Dedifferentiated amniotic fluid mesenchymal stem cell (primary cell): ENCODE results near the gene ATIC.

Experiments used
- DNase-seq: peaks from one replicate; pipeline ENCODE4 v3.0.0-alpha.2; 2016; ENCODE audit errors: extremely low spot score

ATIC gene

GRCh38 chr2:215361211-215361875 lies 49.5 kb downstream of the ATIC start:
- no peak for DNase-seq

DNA sequence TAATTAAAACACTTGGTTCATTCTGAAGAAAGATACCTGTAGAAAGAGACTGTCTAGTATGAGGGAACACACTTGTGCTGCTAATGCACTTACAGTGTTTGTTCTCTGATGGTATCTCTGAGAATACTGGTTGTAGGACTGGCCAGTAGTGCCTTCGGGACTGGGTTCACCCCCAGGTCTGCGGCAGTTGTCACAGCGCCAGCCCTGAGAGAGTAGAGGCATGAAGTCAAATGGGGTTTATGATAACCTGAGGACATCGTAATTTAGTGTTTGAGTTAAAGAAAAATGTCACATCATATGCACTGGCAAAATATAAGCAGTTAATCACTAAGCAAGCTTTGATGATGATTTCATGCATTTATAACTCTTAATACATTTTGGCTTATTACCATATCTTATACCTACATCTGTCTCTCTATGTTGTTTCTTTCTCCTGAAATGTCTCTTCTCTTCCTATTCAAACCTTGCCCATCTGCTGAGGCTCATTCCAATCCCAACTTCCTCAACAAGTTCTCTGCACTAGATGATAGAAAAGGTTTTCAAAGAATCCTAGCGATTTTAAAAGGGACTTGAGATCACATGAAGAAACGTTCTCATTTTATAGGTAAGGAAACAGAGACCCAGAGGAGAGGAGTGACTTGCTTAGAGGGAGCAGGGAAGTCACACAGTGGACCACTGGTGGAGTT lies 50.2 kb downstream of the ATIC start:
- no peak for DNase-seq

- no peak for DNase-seq
These were observed 50.7 kb downstream of the ATIC start for GRCh38 chr2:215362562-215362904.

DNA sequence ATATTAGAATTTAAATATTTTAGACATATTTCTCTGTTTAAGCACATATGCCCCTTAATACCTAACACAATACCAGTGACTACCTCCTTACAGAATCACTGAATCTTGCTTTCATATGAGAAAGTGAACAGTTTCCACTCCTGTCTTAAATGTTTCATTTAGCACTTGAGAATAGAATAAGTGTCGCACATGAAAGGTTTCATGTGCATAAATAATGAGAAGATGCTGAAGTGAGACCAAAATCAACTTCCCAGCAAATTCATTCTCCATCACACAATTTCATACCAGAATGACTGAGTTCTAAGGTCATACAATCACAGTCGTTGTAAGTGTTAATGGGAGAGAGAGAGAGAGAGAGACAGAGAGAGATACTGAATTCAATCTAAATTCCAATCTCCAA lies 51.2 kb downstream of the ATIC start:
- DNase-seq: no peak

DNA sequence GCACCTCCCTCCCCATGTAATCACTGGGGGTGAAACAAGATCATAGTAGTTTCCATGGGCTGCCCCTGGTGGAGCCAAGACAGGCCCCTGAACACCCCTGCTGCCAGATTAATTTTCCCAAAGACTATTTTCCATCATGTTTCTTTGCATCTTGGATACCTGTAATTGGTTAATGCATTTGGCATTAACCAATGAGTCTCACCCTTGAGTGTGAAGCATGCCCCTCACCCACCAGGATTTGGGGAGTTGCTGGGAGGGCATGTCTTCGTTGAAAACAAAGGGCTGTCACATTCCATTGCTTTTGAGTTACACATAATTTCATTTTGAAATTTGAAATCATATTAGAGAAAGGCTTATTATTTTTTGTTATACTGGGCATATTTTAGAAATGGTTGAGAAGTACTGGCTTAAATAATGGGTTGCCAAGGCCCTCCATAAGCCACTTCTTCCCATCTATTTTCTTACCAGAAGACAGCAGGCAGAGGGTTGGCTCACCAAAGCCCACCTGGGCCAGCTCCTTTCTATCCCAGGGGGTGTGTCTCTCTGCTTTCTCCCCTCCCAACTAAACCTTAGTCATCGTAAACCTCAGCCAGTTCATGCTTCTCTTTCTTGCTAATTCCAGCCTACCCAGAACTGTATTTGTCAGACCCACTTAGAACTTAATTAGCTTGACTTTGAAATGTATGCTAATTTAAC lies 51.8 kb downstream of the ATIC start:
- no peak for DNase-seq

GRCh38 chr2:215364157-215365155 lies 52.6 kb downstream of the ATIC start:
- no peak for DNase-seq

- DNase-seq: no peak
These were observed 53.4 kb downstream of the ATIC start for GRCh38 chr2:215365184-215365658.

DNA sequence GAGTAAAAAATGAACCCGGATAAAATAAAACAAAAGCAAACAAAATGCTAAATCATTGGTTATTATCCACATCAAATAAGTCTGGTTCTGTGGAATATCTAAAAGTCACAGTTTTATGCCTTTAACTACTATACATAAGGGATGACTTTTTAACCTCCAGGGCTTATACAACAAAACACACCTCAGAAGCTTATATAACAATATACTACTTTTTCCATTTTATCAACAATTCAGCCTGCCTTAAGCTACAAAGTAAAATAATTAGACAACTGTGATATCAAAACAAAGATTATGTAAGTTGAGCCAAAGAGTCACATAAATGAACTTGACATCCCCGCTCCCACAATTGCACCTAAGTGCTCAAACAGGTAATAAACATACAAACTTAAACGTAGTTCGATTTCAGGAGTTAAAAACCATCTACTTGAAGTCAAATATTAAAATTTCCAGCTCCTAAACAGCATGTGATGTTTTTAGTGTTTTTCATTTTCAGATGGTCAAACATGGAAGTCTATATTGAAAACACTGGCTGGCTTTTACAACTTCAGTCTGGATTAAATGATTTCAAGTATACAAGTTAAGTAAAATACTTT lies 54.7 kb downstream of the ATIC start:
- DNase-seq: no peak

DNA sequence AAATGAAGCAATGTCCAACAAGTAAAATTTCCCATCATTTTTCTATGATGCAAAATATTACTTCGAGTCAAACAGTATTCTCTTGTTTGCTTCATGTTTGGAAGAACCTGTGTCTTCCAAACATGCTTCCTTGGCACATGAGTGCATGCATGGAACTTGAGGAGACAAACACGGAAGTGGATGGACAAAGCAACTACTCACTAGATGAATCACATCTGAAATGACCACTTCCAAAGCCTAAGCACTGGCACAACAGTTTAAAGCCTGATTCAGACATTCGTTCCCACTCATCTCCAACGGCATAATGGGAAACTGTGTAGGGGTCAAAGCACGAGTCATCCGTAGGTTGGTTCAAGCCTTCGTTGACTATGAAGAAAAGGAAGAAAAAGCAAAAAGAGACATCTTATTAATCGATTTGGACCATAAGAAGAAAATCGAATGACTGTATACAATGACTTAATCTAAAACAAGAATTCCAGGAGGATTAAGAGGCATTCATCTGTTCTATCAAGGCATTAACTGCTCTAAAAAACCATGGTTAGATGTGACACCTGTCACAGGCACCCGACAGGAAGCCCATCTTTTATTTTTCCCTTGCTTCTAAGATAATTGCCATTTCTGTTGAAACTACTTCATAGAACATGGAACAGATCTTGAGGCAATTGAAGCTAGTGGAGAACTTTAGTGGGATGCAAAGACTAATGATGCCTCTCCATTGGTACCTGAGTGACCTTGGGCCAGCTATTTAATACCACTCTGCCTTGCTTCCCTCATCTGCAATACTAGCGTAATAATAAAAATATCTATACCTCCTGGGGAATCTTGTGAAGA lies 56.0 kb downstream of the ATIC start:
- peak; percentile 29 for DNase-seq

DNA sequence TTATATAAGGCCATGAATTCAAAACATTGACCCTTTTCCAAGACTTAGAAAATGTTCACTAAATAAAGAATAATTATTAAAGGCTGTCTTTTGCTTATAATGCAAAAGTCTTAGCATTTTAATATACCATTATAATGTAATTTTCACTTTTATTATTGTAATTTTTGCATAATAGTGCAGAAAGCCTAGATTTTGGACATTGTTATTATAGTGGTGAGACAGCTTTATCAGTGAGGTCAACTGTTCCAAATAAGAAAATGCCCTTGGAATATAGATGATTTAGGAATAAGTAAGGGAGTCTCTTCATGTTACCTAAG lies 56.6 kb downstream of the ATIC start:
- no peak for DNase-seq

DNA sequence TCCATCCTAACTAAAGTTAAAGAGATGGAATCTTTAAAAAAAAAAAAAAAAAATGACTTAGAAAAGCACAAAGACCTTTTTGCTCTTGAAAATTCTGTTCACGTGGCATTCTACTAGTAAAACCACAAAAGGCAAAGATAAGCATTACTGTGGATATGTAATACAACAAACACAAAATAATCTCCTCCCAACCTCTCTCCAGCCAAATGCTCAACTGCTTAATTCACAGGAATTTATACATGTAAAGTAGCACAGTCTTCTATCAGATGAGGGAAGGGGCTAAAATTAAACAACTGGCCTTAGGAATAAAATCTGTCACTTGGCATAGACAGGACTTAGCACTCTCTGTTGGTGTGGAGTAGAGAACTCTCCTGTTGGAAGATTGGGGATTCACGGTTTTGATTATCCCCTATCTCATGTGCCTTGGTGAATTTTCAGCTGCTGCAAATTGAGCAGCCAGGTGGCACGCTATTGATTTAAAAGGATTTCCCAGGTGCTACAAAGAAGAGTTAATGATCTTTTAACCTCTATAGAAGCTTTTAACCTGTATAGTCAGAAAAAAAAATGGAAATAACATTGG lies 57.4 kb downstream of the ATIC start:
- no peak for DNase-seq

DNA sequence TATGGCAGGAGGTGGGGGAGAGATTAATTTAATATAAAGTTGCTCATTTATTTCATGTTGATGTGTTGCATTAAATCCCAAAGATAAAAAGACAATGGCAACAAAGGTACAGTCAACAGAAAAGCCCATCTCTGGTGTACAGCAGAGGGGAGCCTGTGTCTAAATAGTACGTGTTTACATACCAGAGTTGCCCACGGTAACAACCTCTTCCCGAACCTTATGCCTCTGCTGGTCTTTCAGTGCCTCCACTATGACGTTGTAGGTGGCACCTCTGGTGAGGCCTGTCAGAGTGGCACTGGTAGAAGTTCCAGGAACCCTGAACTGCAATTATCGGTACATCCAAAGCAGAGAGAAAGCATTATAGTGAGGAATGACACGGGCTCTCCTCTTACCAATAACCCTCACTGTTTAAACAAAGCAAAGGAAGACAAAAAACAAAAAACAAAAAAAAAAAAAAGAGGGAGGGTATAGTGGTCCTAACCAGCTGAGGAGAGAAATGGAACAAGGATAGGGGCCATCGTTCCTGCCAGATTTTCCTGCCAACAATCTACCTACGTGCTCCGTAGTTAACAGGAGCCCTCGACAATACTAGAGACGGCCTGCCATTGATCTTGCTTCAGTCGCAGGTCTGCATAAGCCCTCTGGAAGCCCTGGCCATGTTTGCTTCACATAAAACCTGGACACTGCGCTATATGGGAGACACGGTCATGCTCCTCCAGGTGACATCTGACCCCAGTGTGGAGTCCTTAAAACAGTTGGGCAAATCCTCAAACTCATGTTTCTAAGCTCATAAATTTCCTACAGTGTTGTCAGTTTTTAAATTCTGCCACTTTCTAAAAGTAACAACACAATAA lies 58.5 kb downstream of the ATIC start:
- no peak for DNase-seq

- no peak for DNase-seq
These were observed 60.3 kb downstream of the ATIC start for GRCh38 chr2:215371915-215372897.

DNA sequence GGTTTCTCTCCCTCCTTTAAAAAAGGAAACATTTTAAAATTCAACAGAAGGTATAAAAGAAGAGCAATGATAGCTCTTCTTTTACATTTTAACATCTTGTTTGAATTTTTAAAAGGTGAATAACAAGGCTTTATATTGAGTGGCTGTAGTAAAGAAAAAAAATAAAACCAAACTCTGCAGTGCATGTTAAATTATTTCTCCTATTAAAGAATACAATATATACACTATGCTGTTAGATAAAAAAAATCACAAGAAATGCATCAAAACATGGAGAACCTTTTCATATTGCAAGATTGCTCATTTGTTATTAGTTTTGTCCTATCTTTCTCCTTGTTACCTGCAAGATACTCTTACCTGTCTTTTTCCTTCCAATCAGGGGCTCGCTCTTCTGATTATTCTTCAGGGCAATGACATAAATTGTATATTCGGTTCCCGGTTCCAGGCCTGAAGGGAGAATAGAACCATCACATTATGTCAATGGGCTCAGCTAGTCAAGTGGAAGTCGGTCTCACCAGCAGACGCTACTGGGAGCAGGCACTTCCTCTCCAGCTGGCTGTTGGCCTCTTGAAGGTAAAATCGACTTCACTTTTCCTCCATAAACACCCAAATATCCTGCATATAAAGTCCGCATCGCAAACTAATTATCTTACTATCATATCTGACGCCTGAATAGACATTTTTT lies 61.2 kb downstream of the ATIC start:
- DNase-seq: no peak

DNA sequence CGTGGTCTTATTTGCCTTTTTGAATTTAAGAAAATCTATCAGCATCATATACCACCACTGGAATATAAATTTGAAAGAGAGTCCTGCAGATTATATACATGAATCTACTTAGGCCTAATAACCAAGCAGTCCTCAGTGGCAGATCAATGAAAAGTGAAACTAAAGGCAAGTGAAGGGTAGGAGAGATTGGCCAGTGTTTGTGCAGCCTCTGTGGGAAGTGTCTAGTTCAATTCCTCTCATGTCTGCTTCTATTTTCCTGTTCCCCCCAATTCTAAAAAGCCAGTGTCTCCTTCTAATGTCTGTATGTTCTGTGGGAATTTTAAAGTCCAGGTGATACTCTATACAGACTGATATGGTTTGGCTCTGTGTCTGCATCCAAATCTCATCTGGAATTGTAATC lies 62.1 kb downstream of the ATIC start:
- no peak for DNase-seq

- no peak for DNase-seq
These were observed 63.0 kb downstream of the ATIC start for GRCh38 chr2:215374642-215375466.

DNA sequence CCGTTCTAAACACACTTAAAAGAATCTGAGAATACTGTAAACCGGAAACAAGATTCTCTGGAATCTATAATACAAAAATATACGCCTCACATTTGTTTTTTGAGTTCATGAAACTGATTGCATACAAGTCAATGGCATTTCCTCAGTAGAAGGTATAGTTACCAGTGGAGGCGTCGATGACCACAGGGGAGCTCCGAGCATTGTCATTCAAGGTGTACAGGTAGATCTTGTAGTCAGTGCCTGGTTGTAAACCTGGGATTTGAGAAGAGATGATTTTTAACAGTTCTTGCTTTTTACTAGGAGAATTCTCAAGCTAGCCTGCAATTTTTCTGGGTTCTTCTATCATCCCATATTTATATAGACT lies 63.6 kb downstream of the ATIC start:
- no peak for DNase-seq
